Measurements from ENCODE around the gene WHAMM. TPM values are rescaled to one million over a fixed set of nuclear protein-coding genes. Genes with fewer than 3 reads are reported as not detected.

WHAMM gene
- total RNA-seq, 1 donor from 2014 or later, result 9.3 TPM

GRCh38 chr15:82792068-82792467, 17.4 kb upstream of the WHAMM start:
- Histone ChIP-seq H3K27ac (no peak overlapping the region), H3K4me1 (no peaks in the 10 kb centered on the region), H3K9me3 (no peaks in the 10 kb centered on the region), H3K27me3 (no peaks in the 10 kb centered on the region), H3K4me3 (no peak overlapping the region), H3K36me3 (no peaks in the 10 kb centered on the region)
- intact Hi-C loops (cut with DNase I), result no loop called here
- TF ChIP-seq CTCF (IDR thresholded peaks at IDR 0.05) (no peak), POLR2AphosphoS5 (IDR thresholded peaks at IDR 0.05; ENCODE audit: insufficient read depth in 1 of 2, low read depth in 1 of 2) (no peak), POLR2A (IDR thresholded peaks at IDR 0.05) (no peak)
- DNase-seq (ENCODE audit: extremely low spot score in 2 of 2), result no peak

DNA sequence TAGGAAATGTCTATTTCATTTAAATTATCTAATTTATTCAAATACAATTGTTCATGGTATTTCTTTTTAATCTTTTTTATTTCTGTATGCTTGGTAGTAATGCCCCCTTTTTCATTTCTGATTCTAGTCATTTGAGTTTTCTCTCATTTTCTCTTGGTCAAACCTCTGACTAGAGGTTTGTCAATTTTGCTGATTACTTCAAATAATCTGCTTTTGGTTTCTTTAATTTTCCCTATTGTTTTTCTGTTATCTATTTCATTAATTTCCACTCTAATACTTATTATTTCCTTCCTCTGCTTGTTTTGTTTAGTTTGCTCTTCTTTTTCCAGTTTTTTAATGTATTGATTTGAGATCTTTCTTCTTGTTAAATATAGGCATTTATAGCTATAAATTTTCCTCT, 15.7 kb upstream of the WHAMM start:
- no peak overlapping the region for H3K27ac ChIP-seq
- H3K36me3 ChIP-seq, result no peaks in the 10 kb centered on the region
- no peaks in the 10 kb centered on the region for H3K9me3 ChIP-seq
- no peaks in the 10 kb centered on the region for H3K4me1 ChIP-seq
- intact Hi-C loops (cut with DNase I), result no loop called here
- no peak for TF ChIP-seq POLR2A (IDR thresholded peaks at IDR 0.05)
- no peak for TF ChIP-seq POLR2AphosphoS5 (IDR thresholded peaks at IDR 0.05; ENCODE audit: insufficient read depth in 1 of 2, low read depth in 1 of 2)
- TF ChIP-seq CTCF (IDR thresholded peaks at IDR 0.05), result no peak
- no peak for DNase-seq (ENCODE audit: extremely low spot score in 2 of 2)
- H3K4me3 ChIP-seq, result no peak overlapping the region
- H3K27me3 ChIP-seq, result no peaks in the 10 kb centered on the region

DNA sequence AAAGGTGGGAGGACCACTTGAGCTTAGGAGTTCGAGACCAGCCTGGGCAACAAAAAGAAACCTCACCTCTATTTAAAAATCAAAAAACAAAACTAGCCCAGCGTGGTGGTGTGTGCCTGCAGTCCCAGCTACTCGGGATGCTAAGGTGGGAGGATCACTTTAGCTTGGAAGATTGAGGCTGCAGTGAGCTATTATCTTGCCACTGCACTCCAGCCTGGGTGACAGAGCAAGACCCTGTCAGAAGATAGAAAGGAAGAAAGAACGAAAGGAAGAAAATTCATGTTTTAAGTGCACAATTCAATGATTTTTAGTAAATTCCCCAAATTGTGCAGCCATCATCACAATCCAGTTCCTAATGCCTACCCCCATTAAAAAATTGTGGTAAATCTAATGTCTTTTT, 11.3 kb upstream of the WHAMM start:
- H3K27ac ChIP-seq, result no peak overlapping the region
- DNase-seq (ENCODE audit: extremely low spot score in 2 of 2), result no peak
- no peak overlapping the region for H3K4me3 ChIP-seq
- TF ChIP-seq POLR2A (IDR thresholded peaks at IDR 0.05), result no peak
- no peak for TF ChIP-seq POLR2AphosphoS5 (IDR thresholded peaks at IDR 0.05; ENCODE audit: insufficient read depth in 1 of 2, low read depth in 1 of 2)
- TF ChIP-seq CTCF (IDR thresholded peaks at IDR 0.05), result no peak
- H3K27me3 ChIP-seq, result no peaks in the 10 kb centered on the region
- H3K9me3 ChIP-seq, result no peaks in the 10 kb centered on the region
- no peaks in the 10 kb centered on the region for H3K4me1 ChIP-seq
- no peaks in the 10 kb centered on the region for H3K36me3 ChIP-seq
- intact Hi-C loops (cut with DNase I), result no loop called here

GRCh38 chr15:82798531-82799166, 10.8 kb upstream of the WHAMM start:
- no peaks in the 10 kb centered on the region for H3K27me3 ChIP-seq
- no peaks in the 10 kb centered on the region for H3K36me3 ChIP-seq
- no peak for DNase-seq (ENCODE audit: extremely low spot score in 2 of 2)
- H3K9me3 ChIP-seq, result no peaks in the 10 kb centered on the region
- H3K4me1 ChIP-seq, result no peaks in the 10 kb centered on the region
- TF ChIP-seq POLR2A (IDR thresholded peaks at IDR 0.05) (no peak), CTCF (IDR thresholded peaks at IDR 0.05) (no peak), POLR2AphosphoS5 (IDR thresholded peaks at IDR 0.05; ENCODE audit: insufficient read depth in 1 of 2, low read depth in 1 of 2) (no peak)
- intact Hi-C loops (cut with DNase I), result no loop called here
- no peak overlapping the region for H3K4me3 ChIP-seq
- H3K27ac ChIP-seq, result no peak overlapping the region

DNA sequence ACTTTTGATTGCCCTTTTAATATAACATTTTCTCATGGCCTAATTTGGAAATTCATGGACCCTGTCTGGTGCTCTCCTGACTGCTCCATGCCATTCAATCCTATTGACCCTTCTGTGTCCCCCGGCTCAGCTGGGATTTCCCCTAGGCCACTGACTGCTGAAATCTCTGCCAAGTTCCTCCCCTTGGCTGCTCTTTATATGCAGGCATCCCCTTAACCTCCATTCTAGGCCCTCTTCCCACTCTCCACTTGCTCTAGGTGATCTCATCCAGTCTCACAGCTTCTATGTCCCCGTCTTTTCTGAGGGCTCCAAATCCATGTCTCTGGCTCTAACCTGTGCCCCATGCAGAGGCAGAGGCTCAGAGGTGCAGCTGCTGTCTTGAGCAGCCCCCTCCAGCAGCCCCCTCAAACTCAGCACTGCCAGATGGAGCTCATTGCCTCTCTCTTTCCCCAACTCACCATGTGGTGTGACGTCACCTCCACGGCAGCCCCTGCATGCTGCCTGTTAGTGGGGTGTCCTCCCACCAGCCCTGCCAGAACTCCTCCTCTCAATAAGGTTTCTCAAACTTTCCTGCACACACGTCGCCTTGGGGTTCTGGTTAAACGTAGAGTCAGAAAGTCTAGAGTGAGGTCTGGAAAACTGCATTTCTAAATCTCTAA, 10.1 kb upstream of the WHAMM start:
- no peaks in the 10 kb centered on the region for H3K36me3 ChIP-seq
- TF ChIP-seq POLR2AphosphoS5 (IDR thresholded peaks at IDR 0.05; ENCODE audit: insufficient read depth in 1 of 2, low read depth in 1 of 2) (no peak), CTCF (IDR thresholded peaks at IDR 0.05) (no peak), POLR2A (IDR thresholded peaks at IDR 0.05) (no peak)
- H3K9me3 ChIP-seq, result no peaks in the 10 kb centered on the region
- intact Hi-C loops (cut with DNase I), result no loop called here
- H3K27ac ChIP-seq, result no peak overlapping the region
- no peak for DNase-seq (ENCODE audit: extremely low spot score in 2 of 2)
- H3K4me1 ChIP-seq, result no peaks in the 10 kb centered on the region
- H3K27me3 ChIP-seq, result no peaks in the 10 kb centered on the region
- H3K4me3 ChIP-seq, result no peak overlapping the region

Data from vagina (tissue), 2 donors.